CD14-positive monocyte (primary cell): ENCODE results near the gene DSC3. TPM values are rescaled to one million over a fixed set of nuclear protein-coding genes. Genes with fewer than 3 reads are reported as not detected.
"Not testable (repeated sequence)": the region's sequence is repeated elsewhere in the genome, so short reads cannot be mapped to it uniquely, and the experiment has no call there.

Source experiments
- DNase-seq, 3 donors: peaks; one replicate each; pipeline ENCODE4 v3.0.0-alpha.2; 2011 to 2022
- H2AFZ ChIP-seq: 2 replicates; pipeline ENCODE4 v1.6.0; 2012; ENCODE audit warnings: mild to moderate bottlenecking, low read depth, low read length, inconsistent platforms; ENCODE audit not compliant: insufficient read depth, poor library complexity, severe bottlenecking
- H3K27ac ChIP-seq, 2 donors: 1 replicate in 1 of 2; 2 replicates in 1 of 2; pipeline ENCODE4 v1.5.1; 2012 to 2013; ENCODE audit warnings: low read length in 2 of 2, control low read depth in 1 of 2, inconsistent platforms in 1 of 2, low read depth in 1 of 2, mild to moderate bottlenecking in 1 of 2
- H3K27me3 ChIP-seq, 2 donors: one replicate each; pipeline versions ENCODE4 v1.6.0 to v1.6.1; 2011 to 2013; ENCODE audit warnings: low read length in 2 of 2; ENCODE audit not compliant: control insufficient read depth in 2 of 2, insufficient read depth in 2 of 2
- H3K36me3 ChIP-seq, 2 donors: replicated peaks in 1 of 2; 1 replicate in 1 of 2; 2 replicates in 1 of 2; pipeline versions ENCODE4 v1.5.1 to v1.6.1; 2012 to 2013; ENCODE audit warnings: low read length in 2 of 2, control low read depth in 1 of 2, inconsistent platforms in 1 of 2, mild to moderate bottlenecking in 1 of 2; ENCODE audit not compliant: insufficient read depth in 2 of 2, control insufficient read depth in 1 of 2
- H3K4me1 ChIP-seq, 2 donors: 1 replicate in 1 of 2; 2 replicates in 1 of 2; pipeline versions ENCODE4 v1.5.1 to v1.6.1; 2012 to 2013; ENCODE audit warnings: low read length in 2 of 2, control low read depth in 1 of 2, inconsistent platforms in 1 of 2, mild to moderate bottlenecking in 1 of 2, moderate library complexity in 1 of 2; ENCODE audit not compliant: insufficient read depth in 2 of 2, control insufficient read depth in 1 of 2
- H3K4me2 ChIP-seq: replicated peaks from 2 replicates; pipeline ENCODE3; 2012; ENCODE audit warnings: low read length, moderate library complexity, mild to moderate bottlenecking; ENCODE audit not compliant: poor library complexity, severe bottlenecking; ENCODE audit errors: extremely low read depth
- H3K4me3 ChIP-seq, 3 experiments: fragments of 200-600 bp in 1 of 3; sonication (generic) in 1 of 3; replicated peaks in 1 of 3; 1 replicate in 2 of 3; 2 replicates in 1 of 3; pipeline ENCODE4 v1.5.1; 2011 to 2013; ENCODE audit warnings: low read length in 3 of 3, mild to moderate bottlenecking in 3 of 3, control low read depth in 2 of 3, low read depth in 2 of 3, inconsistent platforms in 1 of 3, moderate library complexity in 1 of 3
- H3K79me2 ChIP-seq: 2 replicates; pipeline ENCODE4 v1.6.0; 2012; ENCODE audit warnings: mild to moderate bottlenecking, control low read depth, inconsistent platforms, low read length, moderate library complexity; ENCODE audit not compliant: insufficient read depth
- H3K9ac ChIP-seq: 2 replicates; pipeline ENCODE4 v1.6.0; 2017; ENCODE audit warnings: low read length, mild to moderate bottlenecking; ENCODE audit not compliant: insufficient read depth, poor library complexity, severe bottlenecking
- H3K9me3 ChIP-seq, 2 donors: replicated peaks in 1 of 2; 1 replicate in 1 of 2; 2 replicates in 1 of 2; pipeline versions ENCODE4 v1.5.1 to v1.6.1; 2012 to 2013; ENCODE audit warnings: low read length in 2 of 2, control low read depth in 1 of 2; ENCODE audit not compliant: control insufficient read depth in 1 of 2, insufficient read depth in 1 of 2
- H4K20me1 ChIP-seq: 2 replicates; pipeline ENCODE4 v1.6.0; 2012; ENCODE audit warnings: mild to moderate bottlenecking, low read length, control low read depth, moderate library complexity; ENCODE audit not compliant: insufficient read depth
- H3K27ac Mint-ChIP-seq, 7 donors: one replicate each; pipeline ENCODE4 v1.8.0; 2020; ENCODE audit warnings: mild to moderate bottlenecking in 7 of 7, mixed read lengths in 7 of 7, moderate library complexity in 6 of 7, inconsistent platforms in 2 of 7
- H3K27me3 Mint-ChIP-seq, 3 donors: one replicate each; pipeline ENCODE4 v1.8.0; 2021 to 2022; ENCODE audit warnings: low read depth in 3 of 3, mild to moderate bottlenecking in 3 of 3, mixed read lengths in 3 of 3, moderate library complexity in 3 of 3, inconsistent platforms in 1 of 3
- H3K36me3 Mint-ChIP-seq, 2 donors: one replicate each; pipeline ENCODE4 v1.8.0; 2020; ENCODE audit warnings: mixed read lengths in 2 of 2, inconsistent platforms in 1 of 2, mild to moderate bottlenecking in 1 of 2
- H3K4me1 Mint-ChIP-seq: one replicate; pipeline ENCODE4 v1.8.0; 2020; ENCODE audit warnings: mild to moderate bottlenecking, mixed read lengths
- H3K4me3 Mint-ChIP-seq, 2 donors: one replicate each; pipeline ENCODE4 v1.8.0; 2020; ENCODE audit warnings: mild to moderate bottlenecking in 2 of 2, mixed read lengths in 2 of 2, moderate library complexity in 1 of 2
- H3K9me3 Mint-ChIP-seq, 7 donors: one replicate each; pipeline ENCODE4 v1.8.0; 2020 to 2022; ENCODE audit warnings: mixed read lengths in 7 of 7, mild to moderate bottlenecking in 6 of 7, moderate library complexity in 6 of 7, inconsistent platforms in 2 of 7
- WGBS: methylation state at CpG from one replicate; pipeline ENCODE4 v1.1.5; 2013; ENCODE audit warnings: missing lambda C conversion rate; ENCODE audit not compliant: insufficient coverage; 5-methylcytosine and 5-hydroxymethylcytosine counted together
- intact Hi-C, 2 donors: fragments of 100-400 bp; cut with micrococcal nuclease; formaldehyde crosslinking; loops; one replicate each; pipeline versions ENCODE4 v1.15.0 to v1.15.1; 2023
- polyA plus RNA-seq, 3 donors: library from polyadenylated mRNA; depleted of rRNA in 1 of 3; unstranded in 2 of 3; stranded (reverse) in 1 of 3; fragments of 300-500 nt in 2 of 3; fragments of >200 nt in 1 of 3; fragmentation: Illumina TruSeq in 2 of 3; gene quantifications; 1 replicate in 2 of 3; 2 replicates in 1 of 3; pipeline ENCODE4 v1.2.3, GENCODE V29; 2012 to 2021
- TF ChIP-seq, protein P1 (sequence below): fragments of 200-600 bp; IDR thresholded peaks from one replicate; pipeline ENCODE4 v1.8.0; 2022; ENCODE audit warnings: antibody characterized with exemption, mild to moderate bottlenecking

DSC3 gene
- polyA plus RNA-seq, 3 donors, result not detected

DNA sequence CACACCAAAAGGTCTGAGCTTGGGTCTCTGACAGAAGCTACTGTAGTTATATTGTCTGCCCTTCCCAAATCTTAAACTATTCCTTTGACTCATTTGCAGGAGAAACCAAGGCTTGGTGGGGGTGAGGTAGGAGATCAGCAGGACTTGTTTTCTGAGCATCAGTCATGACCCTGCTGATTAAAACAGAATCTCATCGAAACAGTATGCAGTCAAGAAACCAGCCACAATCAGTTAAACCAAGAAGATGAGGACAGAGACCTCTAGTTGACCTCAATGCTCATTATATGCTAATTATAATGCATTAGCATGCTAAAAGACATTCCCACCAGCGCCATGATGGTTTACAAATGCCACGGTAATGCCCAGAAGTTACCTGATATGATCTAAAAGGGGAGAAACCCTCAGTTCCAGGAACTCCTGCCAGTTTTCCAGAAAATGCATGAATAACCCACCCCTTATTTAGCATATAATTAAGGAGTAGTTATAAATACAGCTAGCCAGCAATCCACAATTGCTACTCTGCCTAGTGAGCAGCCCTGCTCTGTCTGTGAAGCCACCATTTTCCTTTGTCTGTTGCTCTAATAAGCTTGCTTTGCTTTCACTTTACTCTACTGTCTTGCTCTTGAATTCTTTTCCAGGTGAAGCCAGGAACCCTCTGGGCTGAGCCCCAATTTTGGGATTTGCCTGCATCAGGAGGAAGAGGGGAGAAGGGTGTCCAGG is 26.7 kb downstream of the DSC3 start:
- Mint-ChIP-seq H3K9me3 (peaks cover 0 to 2% (median 0%) of the 10 kb centered on the region in 7 donors), H3K4me3 (no peak overlapping the region), H3K27me3 (peaks cover 0 to 2% (median 1%) of the 10 kb centered on the region in 3 donors), H3K4me1 (no peaks in the 10 kb centered on the region), H3K36me3 (no peaks in the 10 kb centered on the region), H3K27ac (peak overlapping the region in 1 of 7 donors; percentile 31)
- Histone ChIP-seq H3K4me2 (no peak overlapping the region), H3K4me3 (no peak overlapping the region), H3K9ac (no peak overlapping the region), H3K4me1 (no peaks in the 10 kb centered on the region), H3K27ac (no peak overlapping the region), H2AFZ (no peak overlapping the region), H3K9me3 (no peaks in the 10 kb centered on the region), H3K27me3 (peaks cover 0 to 3% of the 10 kb centered on the region in 2 donors), H4K20me1 (no peaks in the 10 kb centered on the region), H3K79me2 (no peaks in the 10 kb centered on the region), H3K36me3 (no peaks in the 10 kb centered on the region)
- intact Hi-C loops, result no loop called here
- DNase-seq, result no peak
- no CpG with 5 or more reads among the region's 3 CpGs for WGBS
- TF ChIP-seq, protein P1, sequence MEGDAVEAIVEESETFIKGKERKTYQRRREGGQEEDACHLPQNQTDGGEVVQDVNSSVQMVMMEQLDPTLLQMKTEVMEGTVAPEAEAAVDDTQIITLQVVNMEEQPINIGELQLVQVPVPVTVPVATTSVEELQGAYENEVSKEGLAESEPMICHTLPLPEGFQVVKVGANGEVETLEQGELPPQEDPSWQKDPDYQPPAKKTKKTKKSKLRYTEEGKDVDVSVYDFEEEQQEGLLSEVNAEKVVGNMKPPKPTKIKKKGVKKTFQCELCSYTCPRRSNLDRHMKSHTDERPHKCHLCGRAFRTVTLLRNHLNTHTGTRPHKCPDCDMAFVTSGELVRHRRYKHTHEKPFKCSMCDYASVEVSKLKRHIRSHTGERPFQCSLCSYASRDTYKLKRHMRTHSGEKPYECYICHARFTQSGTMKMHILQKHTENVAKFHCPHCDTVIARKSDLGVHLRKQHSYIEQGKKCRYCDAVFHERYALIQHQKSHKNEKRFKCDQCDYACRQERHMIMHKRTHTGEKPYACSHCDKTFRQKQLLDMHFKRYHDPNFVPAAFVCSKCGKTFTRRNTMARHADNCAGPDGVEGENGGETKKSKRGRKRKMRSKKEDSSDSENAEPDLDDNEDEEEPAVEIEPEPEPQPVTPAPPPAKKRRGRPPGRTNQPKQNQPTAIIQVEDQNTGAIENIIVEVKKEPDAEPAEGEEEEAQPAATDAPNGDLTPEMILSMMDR, result no peak

DNA sequence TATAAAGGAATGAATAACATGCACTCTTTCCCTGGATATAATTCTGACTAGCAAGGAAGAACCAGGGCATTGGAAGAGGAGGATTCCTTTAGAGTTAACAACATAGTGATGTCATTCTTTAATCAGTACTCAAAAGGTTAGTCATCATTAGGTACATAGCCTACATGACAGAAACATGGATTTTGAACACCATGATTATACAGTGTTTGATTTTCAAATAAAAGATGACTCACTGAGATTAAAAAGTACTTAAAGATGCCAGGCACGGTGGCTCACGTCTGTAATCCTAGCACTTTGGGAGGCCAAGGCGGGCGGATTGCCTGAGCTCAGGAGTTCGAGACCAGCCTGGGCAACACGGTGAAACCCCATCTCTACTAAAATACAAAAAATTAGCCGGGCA is 31.1 kb downstream of the DSC3 start:
- H3K4me3 Mint-ChIP-seq, H3K27me3 ChIP-seq, H3K4me3 ChIP-seq, H3K9me3 Mint-ChIP-seq, H4K20me1 ChIP-seq, H3K36me3 Mint-ChIP-seq, H3K36me3 ChIP-seq, H3K27me3 Mint-ChIP-seq, H3K4me2 ChIP-seq, intact Hi-C loops, DNase-seq, H3K27ac Mint-ChIP-seq, H3K27ac ChIP-seq, H3K4me1 ChIP-seq, H3K4me1 Mint-ChIP-seq, H2AFZ ChIP-seq, H3K79me2 ChIP-seq, H3K9ac ChIP-seq, H3K9me3 ChIP-seq: not testable (repeated sequence)
- WGBS, result no CpG with 5 or more reads among the region's 7 CpGs
